ENCODE results near the gene NME7.
A peak's percentile ranks its signal among the peaks of the same experiment; 100 is the strongest.
"Not testable (repeated sequence)": the region's sequence is repeated elsewhere in the genome, so short reads cannot be mapped to it uniquely, and the experiment has no call there.

NME7 gene
- total RNA-seq = 8.7 to 24.9 (median 12.6) reads per million in 4 experiments

GRCh38 chr1:169367686-169368405, at the start of gene NME7, which contains the start of gene BLZF1:
Gene NME7 (minus strand): TSS chr1:169367797. CDS start chr1:169367710, 87 bp downstream.
Gene BLZF1 (plus strand): TSS chr1:169368195. CDS start chr1:169369523, 1,328 bp downstream.
- peak; percentile 96 for DNase-seq

- no peak for DNase-seq
Measured at GRCh38 chr1:169414952-169415351, 47.4 kb upstream of the NME7 start.

- DNase-seq = not testable (repeated sequence)
Measured at GRCh38 chr1:169408340-169408739, 40.7 kb upstream of the NME7 start.

GRCh38 chr1:169402578-169402977, 35.0 kb upstream of the NME7 start:
- DNase-seq = not testable (repeated sequence)

- DNase-seq = no peak
Measured at GRCh38 chr1:169395955-169396354, 28.4 kb upstream of the NME7 start.

GRCh38 chr1:169392406-169392805, 24.8 kb upstream of the NME7 start:
- DNase-seq = no peak

GRCh38 chr1:169390303-169390702, 22.7 kb upstream of the NME7 start:
- no peak for DNase-seq

- DNase-seq = no peak
Measured at GRCh38 chr1:169387399-169387798, 19.8 kb upstream of the NME7 start.

GRCh38 chr1:169383449-169383848, 15.9 kb upstream of the NME7 start:
- no peak for DNase-seq

GRCh38 chr1:169381162-169381561, 13.6 kb upstream of the NME7 start:
- DNase-seq = no peak

GRCh38 chr1:169371404-169371803, 3.8 kb upstream of the NME7 start:
- no peak for DNase-seq

GRCh38 chr1:169368406-169368769, 791 bp upstream of the NME7 start:
- peak; percentile 8 for DNase-seq

- DNase-seq = no peak
Measured at GRCh38 chr1:169367096-169367685, 406 bp downstream of the NME7 start.

GRCh38 chr1:169364948-169365347, 2.6 kb downstream of the NME7 start:
- no peak for DNase-seq

- no peak for DNase-seq
Measured at GRCh38 chr1:169363046-169363730, 4.4 kb downstream of the NME7 start.

- no peak for DNase-seq
Measured at GRCh38 chr1:169361281-169361680, 6.3 kb downstream of the NME7 start.

- DNase-seq = no peak
Measured at GRCh38 chr1:169360415-169360814, 7.2 kb downstream of the NME7 start.

- DNase-seq = no peak
Measured at GRCh38 chr1:169348383-169349036, 19.1 kb downstream of the NME7 start.

GRCh38 chr1:169347688-169348382, 19.8 kb downstream of the NME7 start:
- DNase-seq = no peak

- DNase-seq = no peak
Measured at GRCh38 chr1:169346036-169346589, 21.5 kb downstream of the NME7 start.

- DNase-seq = no peak
Measured at GRCh38 chr1:169345511-169345910, 22.1 kb downstream of the NME7 start.

- not testable (repeated sequence) for DNase-seq
Measured at GRCh38 chr1:169342096-169342495, 25.5 kb downstream of the NME7 start.

Measured in effector CD8-positive, alpha-beta T cell (primary cell).